ENCODE data around the gene CEP350.

Gene CEP350

DNA sequence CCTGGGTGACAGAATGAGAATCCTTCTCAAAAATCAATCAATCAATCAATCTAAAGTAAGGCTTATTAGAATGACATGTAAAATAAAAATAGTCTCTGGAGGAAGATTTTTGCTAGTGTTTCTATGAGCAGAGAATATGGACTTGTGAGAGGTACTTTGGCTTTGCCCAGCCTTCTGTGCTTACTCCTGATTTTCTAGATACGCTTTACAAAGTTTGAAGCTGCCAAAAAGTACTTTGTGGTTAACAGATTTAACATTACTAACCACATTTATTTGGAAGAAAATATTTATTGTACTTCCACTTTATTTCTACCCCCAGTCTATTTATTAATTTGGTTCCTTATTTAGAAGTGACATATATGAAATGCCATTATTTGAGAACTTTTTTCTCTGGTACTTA lies 41.0 kb downstream of the CEP350 start:
- H3K27me3 ChIP-seq (ENCODE audit: insufficient read depth, low read length), result no peaks in the 10 kb centered on the region
- no peak overlapping the region for H3K9ac ChIP-seq (ENCODE audit: low read length)
- no peak overlapping the region for H3K4me2 ChIP-seq (ENCODE audit: low read length)
- no peak overlapping the region for H3K4me3 ChIP-seq (ENCODE audit: low read depth, low read length)
- H3K4ac ChIP-seq (ENCODE audit: low read depth, low read length), result no peak overlapping the region
- H3K79me2 ChIP-seq (ENCODE audit: control insufficient read depth, insufficient read depth, low read length, poor library complexity), result no peaks in the 10 kb centered on the region
- H4K91ac ChIP-seq (ENCODE audit: low read depth, low read length), result no peak overlapping the region
- H4K8ac ChIP-seq (ENCODE audit: low read depth, low read length), result no peak overlapping the region
- H4K12ac ChIP-seq (ENCODE audit: low read depth, low read length), result no peak overlapping the region
- H2AFZ ChIP-seq (ENCODE audit: insufficient read depth, low read length, poor library complexity), result no peak overlapping the region
- no CpG with 5 or more reads among the region's 1 CpG for WGBS (ENCODE audit: extremely low coverage, insufficient coverage, insufficient read length)
- no peak overlapping the region for H2BK5ac ChIP-seq (ENCODE audit: low read depth, low read length, poor library complexity)
- no peak overlapping the region for H2BK12ac ChIP-seq (ENCODE audit: low read length)
- no peak overlapping the region for H2BK120ac ChIP-seq (ENCODE audit: insufficient read depth, low read length, poor library complexity)
- no peak overlapping the region for H3K27ac ChIP-seq (ENCODE audit: low read depth, low read length)
- no peak for DNase-seq
- no peak overlapping the region for H2AK5ac ChIP-seq (ENCODE audit: low read length)
- no peaks in the 10 kb centered on the region for H3K9me3 ChIP-seq (ENCODE audit: insufficient read depth, low read depth, low read length)
- H3K36me3 ChIP-seq (ENCODE audit: control insufficient read depth in 1 of 2, insufficient read depth in 2 of 2, low read length in 2 of 2), result peaks cover 2 to 6% of the 10 kb centered on the region in 2 experiments
- no peaks in the 10 kb centered on the region for H3K79me1 ChIP-seq (ENCODE audit: low read length)
- no peak overlapping the region for H3K18ac ChIP-seq (ENCODE audit: low read length)
- H3K4me1 ChIP-seq (ENCODE audit: control insufficient read depth in 1 of 2, insufficient read depth in 2 of 2, low read length in 2 of 2), result no peaks in the 10 kb centered on the region
- no peak overlapping the region for H3K23ac ChIP-seq (ENCODE audit: low read length)
- no peak overlapping the region for H3K14ac ChIP-seq (ENCODE audit: low read length)

DNA sequence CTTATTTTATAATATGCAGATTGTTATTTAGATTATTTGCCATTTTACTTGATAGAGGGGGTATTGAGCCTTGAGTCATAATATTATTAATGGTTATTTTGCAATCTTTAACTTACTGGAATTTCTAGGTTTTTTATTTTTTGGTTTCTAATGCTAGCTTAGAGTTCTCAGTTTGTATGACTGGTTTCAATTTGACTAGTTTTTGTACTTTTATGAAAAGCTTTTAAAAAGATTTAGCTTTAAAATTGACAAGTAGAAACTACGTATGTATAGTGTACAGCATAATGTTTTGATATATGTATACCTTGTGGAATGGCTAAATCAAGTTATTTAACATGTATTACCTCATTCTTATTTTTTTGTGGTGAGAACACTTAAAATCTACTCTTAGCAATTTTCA lies 41.5 kb downstream of the CEP350 start:
- H2BK12ac ChIP-seq (ENCODE audit: low read length), result no peak overlapping the region
- no peaks in the 10 kb centered on the region for H3K4me1 ChIP-seq (ENCODE audit: control insufficient read depth in 1 of 2, insufficient read depth in 2 of 2, low read length in 2 of 2)
- H3K79me2 ChIP-seq (ENCODE audit: control insufficient read depth, insufficient read depth, low read length, poor library complexity), result no peaks in the 10 kb centered on the region
- H4K8ac ChIP-seq (ENCODE audit: low read depth, low read length), result no peak overlapping the region
- H3K27ac ChIP-seq (ENCODE audit: low read depth, low read length), result no peak overlapping the region
- H2AFZ ChIP-seq (ENCODE audit: insufficient read depth, low read length, poor library complexity), result no peak overlapping the region
- H2BK120ac ChIP-seq (ENCODE audit: insufficient read depth, low read length, poor library complexity), result no peak overlapping the region
- no peak overlapping the region for H2BK5ac ChIP-seq (ENCODE audit: low read depth, low read length, poor library complexity)
- H2AK5ac ChIP-seq (ENCODE audit: low read length), result no peak overlapping the region
- H3K27me3 ChIP-seq (ENCODE audit: insufficient read depth, low read length), result no peaks in the 10 kb centered on the region
- no peak overlapping the region for H3K14ac ChIP-seq (ENCODE audit: low read length)
- no peak overlapping the region for H3K4me2 ChIP-seq (ENCODE audit: low read length)
- H3K9ac ChIP-seq (ENCODE audit: low read length), result no peak overlapping the region
- H3K4ac ChIP-seq (ENCODE audit: low read depth, low read length), result no peak overlapping the region
- H3K36me3 ChIP-seq (ENCODE audit: control insufficient read depth in 1 of 2, insufficient read depth in 2 of 2, low read length in 2 of 2), result peaks cover 2 to 6% of the 10 kb centered on the region in 2 experiments
- no peaks in the 10 kb centered on the region for H3K9me3 ChIP-seq (ENCODE audit: insufficient read depth, low read depth, low read length)
- H4K91ac ChIP-seq (ENCODE audit: low read depth, low read length), result no peak overlapping the region
- no CpG with 5 or more reads among the region's 1 CpG for WGBS (ENCODE audit: extremely low coverage, insufficient coverage, insufficient read length)
- H3K4me3 ChIP-seq (ENCODE audit: low read depth, low read length), result no peak overlapping the region
- no peak overlapping the region for H3K23ac ChIP-seq (ENCODE audit: low read length)
- DNase-seq, result no peak
- no peak overlapping the region for H3K18ac ChIP-seq (ENCODE audit: low read length)
- H3K79me1 ChIP-seq (ENCODE audit: low read length), result no peaks in the 10 kb centered on the region
- H4K12ac ChIP-seq (ENCODE audit: low read depth, low read length), result no peak overlapping the region

DNA sequence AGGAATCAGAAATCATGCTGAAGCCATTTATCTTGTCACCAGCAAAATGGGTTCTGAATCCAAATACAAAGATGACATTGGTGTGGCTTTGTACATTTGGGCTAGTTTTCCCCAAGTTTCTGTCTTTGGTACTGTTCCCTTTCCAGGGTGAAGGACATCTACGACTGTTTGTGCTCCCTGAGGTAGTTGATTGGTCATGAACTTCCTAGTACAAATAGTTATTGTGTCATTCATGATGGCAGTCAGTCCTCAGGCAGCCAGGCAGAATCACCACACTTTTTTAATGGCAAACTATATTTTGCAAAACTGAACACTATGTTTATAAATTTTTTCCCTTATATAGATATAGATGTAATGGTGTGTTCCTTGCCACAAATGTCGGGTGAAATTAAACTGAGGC lies 46.0 kb downstream of the CEP350 start:
- no peak overlapping the region for H2AK5ac ChIP-seq (ENCODE audit: low read length)
- no peaks in the 10 kb centered on the region for H3K4me1 ChIP-seq (ENCODE audit: control insufficient read depth in 1 of 2, insufficient read depth in 2 of 2, low read length in 2 of 2)
- no peaks in the 10 kb centered on the region for H3K79me2 ChIP-seq (ENCODE audit: control insufficient read depth, insufficient read depth, low read length, poor library complexity)
- H3K4me2 ChIP-seq (ENCODE audit: low read length), result no peak overlapping the region
- no peak overlapping the region for H2BK12ac ChIP-seq (ENCODE audit: low read length)
- H4K91ac ChIP-seq (ENCODE audit: low read depth, low read length), result no peak overlapping the region
- WGBS (ENCODE audit: extremely low coverage, insufficient coverage, insufficient read length), result no CpG with 5 or more reads among the region's 2 CpGs
- H3K18ac ChIP-seq (ENCODE audit: low read length), result no peak overlapping the region
- no peaks in the 10 kb centered on the region for H3K9me3 ChIP-seq (ENCODE audit: insufficient read depth, low read depth, low read length)
- no peak overlapping the region for H4K8ac ChIP-seq (ENCODE audit: low read depth, low read length)
- H3K27me3 ChIP-seq (ENCODE audit: insufficient read depth, low read length), result no peaks in the 10 kb centered on the region
- H2BK120ac ChIP-seq (ENCODE audit: insufficient read depth, low read length, poor library complexity), result no peak overlapping the region
- no peak for DNase-seq
- H3K23ac ChIP-seq (ENCODE audit: low read length), result no peak overlapping the region
- no peak overlapping the region for H2AFZ ChIP-seq (ENCODE audit: insufficient read depth, low read length, poor library complexity)
- H3K9ac ChIP-seq (ENCODE audit: low read length), result no peak overlapping the region
- H3K36me3 ChIP-seq (ENCODE audit: control insufficient read depth in 1 of 2, insufficient read depth in 2 of 2, low read length in 2 of 2), result peaks cover 0 to 3% of the 10 kb centered on the region in 2 experiments
- no peak overlapping the region for H3K27ac ChIP-seq (ENCODE audit: low read depth, low read length)
- H3K14ac ChIP-seq (ENCODE audit: low read length), result no peak overlapping the region
- no peak overlapping the region for H4K12ac ChIP-seq (ENCODE audit: low read depth, low read length)
- no peak overlapping the region for H3K4ac ChIP-seq (ENCODE audit: low read depth, low read length)
- H3K4me3 ChIP-seq (ENCODE audit: low read depth, low read length), result no peak overlapping the region
- H3K79me1 ChIP-seq (ENCODE audit: low read length), result no peaks in the 10 kb centered on the region
- H2BK5ac ChIP-seq (ENCODE audit: low read depth, low read length, poor library complexity), result no peak overlapping the region

DNA sequence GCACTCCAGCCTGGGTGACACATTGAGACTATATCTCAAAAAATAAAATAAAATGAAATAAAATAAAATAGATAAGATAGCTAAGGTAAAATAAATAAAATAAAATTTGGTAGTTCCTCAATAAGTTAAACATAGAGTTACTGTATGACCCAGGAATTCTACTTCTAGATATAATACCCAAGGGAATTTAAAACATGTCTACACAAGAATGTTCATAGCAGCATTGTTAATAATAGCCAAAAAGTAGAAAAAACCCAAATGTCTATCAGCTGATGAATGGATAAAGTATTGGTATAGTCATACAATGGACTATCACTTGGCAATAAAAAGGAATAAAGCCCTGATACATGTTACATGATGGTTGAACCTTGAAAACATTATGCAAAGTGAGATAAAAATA lies 47.8 kb downstream of the CEP350 start:
- Histone ChIP-seq H3K9me3 (ENCODE audit: insufficient read depth, low read depth, low read length) (no peaks in the 10 kb centered on the region), H3K18ac (ENCODE audit: low read length) (no peak overlapping the region), H4K8ac (ENCODE audit: low read depth, low read length) (no peak overlapping the region), H4K91ac (ENCODE audit: low read depth, low read length) (no peak overlapping the region), H3K23ac (ENCODE audit: low read length) (no peak overlapping the region), H2BK120ac (ENCODE audit: insufficient read depth, low read length, poor library complexity) (no peak overlapping the region), H2AFZ (ENCODE audit: insufficient read depth, low read length, poor library complexity) (no peak overlapping the region), H2BK5ac (ENCODE audit: low read depth, low read length, poor library complexity) (no peak overlapping the region), H3K27ac (ENCODE audit: low read depth, low read length) (no peak overlapping the region), H3K4ac (ENCODE audit: low read depth, low read length) (no peak overlapping the region), H2AK5ac (ENCODE audit: low read length) (no peak overlapping the region), H3K4me2 (ENCODE audit: low read length) (no peak overlapping the region), H4K12ac (ENCODE audit: low read depth, low read length) (no peak overlapping the region), H3K9ac (ENCODE audit: low read length) (no peak overlapping the region), H2BK12ac (ENCODE audit: low read length) (no peak overlapping the region), H3K79me1 (ENCODE audit: low read length) (no peaks in the 10 kb centered on the region), H3K27me3 (ENCODE audit: insufficient read depth, low read length) (no peaks in the 10 kb centered on the region), H3K36me3 (ENCODE audit: control insufficient read depth in 1 of 2, insufficient read depth in 2 of 2, low read length in 2 of 2) (peaks cover 0 to 3% of the 10 kb centered on the region in 2 experiments), H3K79me2 (ENCODE audit: control insufficient read depth, insufficient read depth, low read length, poor library complexity) (no peaks in the 10 kb centered on the region), H3K14ac (ENCODE audit: low read length) (no peak overlapping the region), H3K4me3 (ENCODE audit: low read depth, low read length) (no peak overlapping the region), H3K4me1 (ENCODE audit: control insufficient read depth in 1 of 2, insufficient read depth in 2 of 2, low read length in 2 of 2) (no peaks in the 10 kb centered on the region)
- no peak for DNase-seq

All from trophoblast cell (in vitro differentiated cells and primary cell).